Suprapubic skin (tissue), 4 donors: ENCODE measurements around the gene MTFR2. TPM values are rescaled to one million over a fixed set of nuclear protein-coding genes. Genes with fewer than 3 reads are reported as not detected.

Experiments used
- DNase-seq, 2 donors: peaks; one replicate each; pipeline ENCODE4 v3.0.0-alpha.2; 2019; ENCODE audit warnings: low spot score in 2 of 2
- H3K27ac ChIP-seq: fragments of 200-600 bp; sonication (generic); one replicate; pipeline ENCODE4 v1.5.1; 2019
- H3K27me3 ChIP-seq: fragments of 200-600 bp; sonication (generic); one replicate; pipeline ENCODE4 v1.5.1; 2019
- H3K36me3 ChIP-seq: fragments of 200-600 bp; sonication (generic); one replicate; pipeline ENCODE4 v1.5.1; 2019
- H3K4me1 ChIP-seq: fragments of 200-600 bp; sonication (generic); one replicate; pipeline ENCODE4 v1.5.1; 2019
- H3K4me3 ChIP-seq: fragments of 200-600 bp; sonication (generic); one replicate; pipeline ENCODE4 v1.5.1; 2019; ENCODE audit warnings: mild to moderate bottlenecking
- H3K9me3 ChIP-seq: fragments of 200-600 bp; sonication (generic); one replicate; pipeline ENCODE4 v1.5.1; 2019
- EP300 ChIP-seq: sonication (generic); formaldehyde crosslinking; IDR thresholded peaks from one replicate; pipeline ENCODE4 v1.6.1; 2017; ENCODE audit warnings: antibody characterized with exemption
- POLR2A ChIP-seq, 2 donors: fragments of 450-650 bp; IDR thresholded peaks; one replicate each; pipeline ENCODE4 v1.6.1; 2017; ENCODE audit warnings: antibody characterized with exemption in 2 of 2, mild to moderate bottlenecking in 2 of 2, moderate library complexity in 2 of 2
- POLR2AphosphoS5 ChIP-seq, 3 donors: sonication (generic); formaldehyde crosslinking; IDR thresholded peaks; one replicate each; pipeline ENCODE4 v1.6.1; 2017; ENCODE audit warnings: antibody characterized with exemption in 3 of 3
- WGBS: methylation state at CpG from one replicate; pipeline ENCODE4 v1.1.5; 2018; 5-methylcytosine and 5-hydroxymethylcytosine counted together
- total RNA-seq, 4 donors: library from RNA; depleted of rRNA; stranded (reverse); fragments of >200 nt; gene quantifications; one replicate each; pipeline ENCODE4 v1.1.0, GENCODE V29; 2016
- TF ChIP-seq, protein P1 (sequence below), 2 donors: fragments of 200-600 bp in 1 of 2; fragments of 450-650 bp in 1 of 2; sonication (generic) in 1 of 2; IDR thresholded peaks; one replicate each; pipeline ENCODE4 v1.5.1; 2016 to 2019; ENCODE audit warnings: antibody characterized with exemption in 2 of 2, mild to moderate bottlenecking in 1 of 2, moderate library complexity in 1 of 2

Gene MTFR2
- total RNA-seq, 4 donors from 2014 or later, result 2.2 to 4.7 (median 2.4) TPM

DNA sequence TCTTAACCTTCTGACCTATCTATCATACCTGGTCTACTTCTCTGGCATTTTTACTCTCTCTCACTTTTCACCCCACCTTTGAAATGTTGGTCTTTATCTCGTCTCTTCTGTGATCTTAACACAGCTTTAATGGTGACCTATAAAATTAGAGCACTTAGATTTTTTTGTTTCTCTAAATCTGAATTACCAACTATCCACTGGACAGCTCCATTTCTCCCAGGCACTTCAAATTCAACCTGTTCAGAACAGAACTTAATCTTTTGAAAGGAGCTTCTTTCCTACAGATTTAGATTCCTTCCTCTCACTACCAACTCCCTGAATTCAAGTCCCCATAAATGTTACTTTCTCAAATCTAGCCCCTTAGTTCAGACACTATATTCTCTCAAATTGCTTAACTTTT, 15.0 kb upstream of the MTFR2 start:
- Histone ChIP-seq H3K4me3 (no peak overlapping the region), H3K36me3 (peaks cover 90% of the 10 kb centered on the region), H3K4me1 (no peaks in the 10 kb centered on the region), H3K9me3 (no peaks in the 10 kb centered on the region), H3K27me3 (no peaks in the 10 kb centered on the region), H3K27ac (no peak overlapping the region)
- no peak for DNase-seq
- TF ChIP-seq POLR2A (IDR thresholded peaks at IDR 0.05), result no peak
- TF ChIP-seq EP300, result no peak
- no peak for TF ChIP-seq POLR2AphosphoS5 (IDR thresholded peaks at IDR 0.05)
- TF ChIP-seq, protein P1, sequence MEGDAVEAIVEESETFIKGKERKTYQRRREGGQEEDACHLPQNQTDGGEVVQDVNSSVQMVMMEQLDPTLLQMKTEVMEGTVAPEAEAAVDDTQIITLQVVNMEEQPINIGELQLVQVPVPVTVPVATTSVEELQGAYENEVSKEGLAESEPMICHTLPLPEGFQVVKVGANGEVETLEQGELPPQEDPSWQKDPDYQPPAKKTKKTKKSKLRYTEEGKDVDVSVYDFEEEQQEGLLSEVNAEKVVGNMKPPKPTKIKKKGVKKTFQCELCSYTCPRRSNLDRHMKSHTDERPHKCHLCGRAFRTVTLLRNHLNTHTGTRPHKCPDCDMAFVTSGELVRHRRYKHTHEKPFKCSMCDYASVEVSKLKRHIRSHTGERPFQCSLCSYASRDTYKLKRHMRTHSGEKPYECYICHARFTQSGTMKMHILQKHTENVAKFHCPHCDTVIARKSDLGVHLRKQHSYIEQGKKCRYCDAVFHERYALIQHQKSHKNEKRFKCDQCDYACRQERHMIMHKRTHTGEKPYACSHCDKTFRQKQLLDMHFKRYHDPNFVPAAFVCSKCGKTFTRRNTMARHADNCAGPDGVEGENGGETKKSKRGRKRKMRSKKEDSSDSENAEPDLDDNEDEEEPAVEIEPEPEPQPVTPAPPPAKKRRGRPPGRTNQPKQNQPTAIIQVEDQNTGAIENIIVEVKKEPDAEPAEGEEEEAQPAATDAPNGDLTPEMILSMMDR (IDR thresholded peaks at IDR 0.05), result no peak
- WGBS, result 93% methylated on average over 1 of the region's 1 CpG

DNA sequence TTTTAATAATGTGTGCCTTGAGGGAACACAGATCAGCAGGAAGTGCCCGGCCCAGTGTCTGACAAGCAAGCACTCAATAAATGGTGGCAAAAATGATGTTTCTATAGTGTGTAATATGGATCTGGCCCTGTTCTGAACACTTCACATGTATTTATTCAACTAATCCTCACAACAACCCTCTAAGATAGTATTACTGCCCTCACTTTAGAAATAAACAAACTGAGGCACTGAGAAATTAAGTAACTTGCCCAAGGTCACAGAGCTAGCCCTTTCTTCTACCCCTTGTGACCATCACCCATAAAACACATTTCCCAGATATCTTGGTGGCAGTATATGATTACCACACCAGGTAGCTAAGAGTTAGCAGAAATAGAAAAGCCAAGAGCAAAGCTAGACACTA, 12.8 kb upstream of the MTFR2 start:
- H3K9me3 ChIP-seq, result no peaks in the 10 kb centered on the region
- peaks cover 89% of the 10 kb centered on the region for H3K36me3 ChIP-seq
- H3K4me3 ChIP-seq, result no peak overlapping the region
- no peaks in the 10 kb centered on the region for H3K4me1 ChIP-seq
- WGBS, result 52% methylated on average over 1 of the region's 1 CpG
- H3K27ac ChIP-seq, result no peak overlapping the region
- H3K27me3 ChIP-seq, result no peaks in the 10 kb centered on the region
- no peak for DNase-seq
- TF ChIP-seq, protein P1 (IDR thresholded peaks at IDR 0.05), result no peak
- TF ChIP-seq POLR2AphosphoS5 (IDR thresholded peaks at IDR 0.05) (no peak), EP300 (no peak), POLR2A (IDR thresholded peaks at IDR 0.05) (no peak)

DNA sequence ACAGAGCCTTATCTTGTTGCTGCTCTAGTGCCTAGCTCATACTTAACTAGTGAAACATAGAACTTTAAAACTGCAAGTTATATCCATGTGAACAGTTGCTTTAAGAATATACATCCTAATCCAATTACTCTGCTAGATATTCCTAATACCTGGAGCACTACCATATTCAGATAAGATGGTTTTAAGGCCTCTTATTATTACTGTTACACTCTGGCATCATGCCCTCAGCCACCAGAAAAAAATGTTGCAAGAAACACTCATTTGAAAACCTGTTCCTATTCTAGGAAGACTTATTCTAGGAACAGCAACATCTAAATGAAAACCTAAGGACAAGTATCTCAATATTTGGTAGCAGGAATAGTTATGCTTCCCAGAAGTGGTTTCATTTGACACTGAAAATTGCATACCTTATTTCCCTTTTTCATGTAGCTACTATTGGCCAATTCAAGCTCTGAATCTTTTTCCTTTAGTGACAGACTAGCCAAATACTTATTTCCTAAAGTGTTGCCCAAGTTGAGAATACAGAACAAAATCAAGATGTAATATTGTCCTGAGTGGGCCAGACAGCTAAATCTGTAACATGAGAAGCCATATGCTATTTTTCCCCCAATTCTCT, 4.8 kb upstream of the MTFR2 start:
- Histone ChIP-seq H3K4me1 (peaks cover 12% of the 10 kb centered on the region), H3K27ac (no peak overlapping the region), H3K27me3 (no peaks in the 10 kb centered on the region), H3K9me3 (no peaks in the 10 kb centered on the region), H3K4me3 (no peak overlapping the region), H3K36me3 (peaks cover 28% of the 10 kb centered on the region)
- TF ChIP-seq, protein P1 (IDR thresholded peaks at IDR 0.05), result no peak
- TF ChIP-seq POLR2A (IDR thresholded peaks at IDR 0.05) (no peak), POLR2AphosphoS5 (IDR thresholded peaks at IDR 0.05) (no peak), EP300 (no peak)
- no peak for DNase-seq

DNA sequence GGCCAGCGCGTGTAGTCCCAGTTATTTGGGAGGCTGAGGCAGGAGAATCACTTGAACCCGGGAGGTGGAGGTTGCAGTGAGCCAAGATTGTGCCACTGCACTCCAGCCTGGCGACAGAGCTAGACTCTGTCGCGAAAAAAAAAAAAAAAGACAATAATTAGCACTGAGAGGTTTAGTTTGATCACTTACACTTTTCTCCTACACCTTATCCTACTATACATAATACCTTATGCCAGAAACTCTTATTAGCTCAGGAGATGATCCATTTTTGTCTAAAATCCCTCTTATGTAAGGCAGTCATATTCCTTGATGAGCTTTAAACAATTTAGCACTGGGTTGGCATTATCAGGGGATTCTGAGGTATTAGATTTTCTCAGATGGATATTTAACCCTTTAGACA, 3.6 kb upstream of the MTFR2 start:
- no peaks in the 10 kb centered on the region for H3K9me3 ChIP-seq
- H3K27me3 ChIP-seq, result no peaks in the 10 kb centered on the region
- H3K4me1 ChIP-seq, result peaks cover 21% of the 10 kb centered on the region
- WGBS, result 69% methylated on average over 6 of the region's 6 CpGs
- TF ChIP-seq, protein P1 (IDR thresholded peaks at IDR 0.05), result no peak
- TF ChIP-seq POLR2AphosphoS5 (IDR thresholded peaks at IDR 0.05) (no peak), POLR2A (IDR thresholded peaks at IDR 0.05) (no peak), EP300 (no peak)
- H3K27ac ChIP-seq, result no peak overlapping the region
- H3K36me3 ChIP-seq, result peaks cover 16% of the 10 kb centered on the region
- H3K4me3 ChIP-seq, result no peak overlapping the region
- DNase-seq, result no peak

DNA sequence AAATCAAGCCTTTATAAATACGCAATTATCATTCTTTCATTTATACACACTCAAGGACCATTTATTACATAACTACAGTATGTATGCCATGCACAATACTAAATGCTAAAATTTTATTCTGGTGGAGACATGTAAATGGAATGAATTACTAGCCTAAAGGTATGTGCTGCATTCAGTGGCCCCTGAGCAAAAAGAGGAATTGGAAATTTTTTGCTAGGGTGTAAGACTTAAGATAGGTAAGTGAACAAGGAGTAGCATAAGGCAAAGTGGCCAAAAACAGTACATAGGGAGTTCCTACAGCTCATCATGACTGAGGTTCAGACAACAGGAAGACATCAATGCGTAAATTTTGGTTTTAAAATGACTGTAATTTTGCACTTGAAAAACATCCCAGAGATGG, 2.3 kb upstream of the MTFR2 start:
- peaks cover 8% of the 10 kb centered on the region for H3K36me3 ChIP-seq
- H3K9me3 ChIP-seq, result no peaks in the 10 kb centered on the region
- H3K27me3 ChIP-seq, result no peaks in the 10 kb centered on the region
- TF ChIP-seq, protein P1 (IDR thresholded peaks at IDR 0.05), result no peak
- TF ChIP-seq EP300, result no peak
- H3K4me3 ChIP-seq, result no peak overlapping the region
- H3K27ac ChIP-seq, result no peak overlapping the region
- 54% methylated on average over 2 of the region's 2 CpGs for WGBS
- no peak for DNase-seq
- H3K4me1 ChIP-seq, result peaks cover 21% of the 10 kb centered on the region
